ENCODE data around the gene DRP2.

Gene DRP2

GRCh38 chrX:101237041-101237440 lies 17.5 kb downstream of the DRP2 start:
- H3K4me3 ChIP-seq (ENCODE audit: low read length in 2 of 2): no peak overlapping the region
- H3K27me3 ChIP-seq (ENCODE audit: control insufficient read depth in 1 of 2, insufficient read depth in 2 of 2, low read length in 2 of 2): peaks cover 0 to 18% of the 10 kb centered on the region in 2 donors
- H3K9ac ChIP-seq (ENCODE audit: low read length in 2 of 2): no peak overlapping the region
- H3K27ac ChIP-seq (ENCODE audit: low read length): no peak overlapping the region
- H3K36me3 ChIP-seq (ENCODE audit: control insufficient read depth in 2 of 2, insufficient read depth in 2 of 2, low read length in 2 of 2): no peaks in the 10 kb centered on the region
- H3K4me1 ChIP-seq (ENCODE audit: control insufficient read depth, insufficient read depth, low read length): no peaks in the 10 kb centered on the region
- H3K9me3 ChIP-seq (ENCODE audit: control insufficient read depth in 2 of 2, low read length in 2 of 2): no peaks in the 10 kb centered on the region

GRCh38 chrX:101241531-101241930 lies 21.9 kb downstream of the DRP2 start:
- Histone ChIP-seq H3K9me3 (ENCODE audit: control insufficient read depth in 2 of 2, low read length in 2 of 2) (no peaks in the 10 kb centered on the region), H3K4me1 (ENCODE audit: control insufficient read depth, insufficient read depth, low read length) (no peaks in the 10 kb centered on the region), H3K9ac (ENCODE audit: low read length in 2 of 2) (no peak overlapping the region), H3K4me3 (ENCODE audit: low read length in 2 of 2) (no peak overlapping the region), H3K27me3 (ENCODE audit: control insufficient read depth in 1 of 2, insufficient read depth in 2 of 2, low read length in 2 of 2) (peaks cover 0 to 5% of the 10 kb centered on the region in 2 donors), H3K36me3 (ENCODE audit: control insufficient read depth in 2 of 2, insufficient read depth in 2 of 2, low read length in 2 of 2) (no peaks in the 10 kb centered on the region), H3K27ac (ENCODE audit: low read length) (no peak overlapping the region)

DNA sequence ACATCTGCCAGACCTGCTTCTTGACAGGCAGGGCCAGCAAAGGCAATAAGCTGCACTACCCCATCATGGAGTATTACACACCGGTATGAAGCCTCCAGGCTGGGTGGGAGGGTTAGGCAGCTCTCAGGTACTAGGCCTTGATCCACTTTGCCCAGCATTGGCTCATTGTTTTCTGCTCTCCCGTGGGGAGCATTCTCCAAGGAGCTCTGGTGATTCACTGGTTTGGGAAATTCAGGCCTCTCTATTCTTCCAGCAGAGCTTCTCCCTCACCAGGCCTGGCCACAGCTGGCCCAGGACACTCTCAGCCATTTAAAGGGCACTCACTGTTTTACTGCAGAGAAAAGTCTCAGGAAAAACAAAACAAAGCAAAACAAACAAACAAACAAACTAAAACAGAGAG lies 33.0 kb downstream of the DRP2 start:
- Histone ChIP-seq H3K4me1 (ENCODE audit: control insufficient read depth, insufficient read depth, low read length) (no peaks in the 10 kb centered on the region), H3K27me3 (ENCODE audit: control insufficient read depth in 1 of 2, insufficient read depth in 2 of 2, low read length in 2 of 2) (peaks cover 0 to 14% of the 10 kb centered on the region in 2 donors), H3K36me3 (ENCODE audit: control insufficient read depth in 2 of 2, insufficient read depth in 2 of 2, low read length in 2 of 2) (no peaks in the 10 kb centered on the region), H3K4me3 (ENCODE audit: low read length in 2 of 2) (no peak overlapping the region), H3K27ac (ENCODE audit: low read length) (no peak overlapping the region), H3K9me3 (ENCODE audit: control insufficient read depth in 2 of 2, low read length in 2 of 2) (no peaks in the 10 kb centered on the region), H3K9ac (ENCODE audit: low read length in 2 of 2) (no peak overlapping the region)

DNA sequence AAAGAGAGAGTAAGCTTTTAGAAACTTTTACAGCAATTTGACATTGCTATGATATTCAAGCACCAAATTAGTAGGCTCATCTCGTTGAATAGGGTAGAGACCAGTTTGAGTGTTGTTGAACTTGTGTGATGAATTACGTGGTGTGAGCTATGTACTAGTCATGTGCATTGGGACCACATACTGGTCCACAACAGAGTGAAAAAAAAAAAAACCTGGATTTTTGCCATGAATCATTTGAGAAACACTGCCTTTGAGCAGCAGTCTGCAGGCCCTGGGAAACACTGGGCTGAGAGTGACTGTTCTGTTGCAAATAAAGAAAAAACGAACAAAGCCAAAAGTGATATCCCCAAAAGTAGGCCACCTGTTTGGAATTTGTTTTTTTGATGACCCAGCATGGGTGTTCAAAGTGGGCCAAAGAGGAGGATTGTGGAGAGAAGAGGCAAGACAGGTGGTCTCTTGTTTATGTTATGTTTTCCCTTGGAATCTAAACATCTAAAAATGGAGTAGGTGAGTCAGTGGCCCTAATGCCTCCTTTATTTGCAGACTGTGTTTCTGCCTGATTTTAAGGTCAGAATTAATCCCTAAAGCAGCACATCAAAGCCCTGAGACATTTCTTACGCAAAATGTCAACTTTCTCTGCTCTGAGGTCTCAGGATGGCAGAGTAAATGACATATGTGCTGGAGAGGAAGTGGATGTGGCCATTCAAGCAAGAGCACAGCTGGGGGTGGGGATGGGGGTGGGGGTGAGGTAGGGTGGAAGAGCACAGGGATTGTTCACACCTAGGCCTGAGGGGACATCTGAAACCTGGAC lies 38.1 kb downstream of the DRP2 start:
- Histone ChIP-seq H3K27me3 (ENCODE audit: control insufficient read depth in 1 of 2, insufficient read depth in 2 of 2, low read length in 2 of 2) (peaks cover 0 to 19% of the 10 kb centered on the region in 2 donors), H3K4me3 (ENCODE audit: low read length in 2 of 2) (no peak overlapping the region), H3K36me3 (ENCODE audit: control insufficient read depth in 2 of 2, insufficient read depth in 2 of 2, low read length in 2 of 2) (no peaks in the 10 kb centered on the region), H3K4me1 (ENCODE audit: control insufficient read depth, insufficient read depth, low read length) (no peaks in the 10 kb centered on the region), H3K9me3 (ENCODE audit: control insufficient read depth in 2 of 2, low read length in 2 of 2) (no peaks in the 10 kb centered on the region), H3K27ac (ENCODE audit: low read length) (no peak overlapping the region), H3K9ac (ENCODE audit: low read length in 2 of 2) (no peak overlapping the region)

DNA sequence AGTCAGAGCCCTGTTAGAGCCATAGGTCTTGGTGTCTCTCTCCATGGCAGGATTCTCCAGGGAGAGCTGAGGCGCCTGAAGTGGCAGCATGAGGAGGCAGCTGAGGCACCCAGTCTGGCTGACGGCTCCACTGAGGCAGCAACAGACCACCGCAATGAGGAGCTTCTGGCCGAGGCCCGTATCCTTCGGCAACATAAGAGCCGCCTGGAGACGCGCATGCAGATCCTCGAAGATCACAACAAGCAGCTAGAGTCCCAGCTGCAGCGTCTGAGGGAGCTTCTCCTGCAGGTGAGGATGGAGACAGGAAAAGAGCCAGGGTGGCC lies 38.6 kb downstream of the DRP2 start:
- H3K27ac ChIP-seq (ENCODE audit: low read length): no peak overlapping the region
- no peaks in the 10 kb centered on the region for H3K36me3 ChIP-seq (ENCODE audit: control insufficient read depth in 2 of 2, insufficient read depth in 2 of 2, low read length in 2 of 2)
- H3K27me3 ChIP-seq (ENCODE audit: control insufficient read depth in 1 of 2, insufficient read depth in 2 of 2, low read length in 2 of 2): peaks cover 0 to 19% of the 10 kb centered on the region in 2 donors
- no peaks in the 10 kb centered on the region for H3K9me3 ChIP-seq (ENCODE audit: control insufficient read depth in 2 of 2, low read length in 2 of 2)
- no peak overlapping the region for H3K9ac ChIP-seq (ENCODE audit: low read length in 2 of 2)
- H3K4me1 ChIP-seq (ENCODE audit: control insufficient read depth, insufficient read depth, low read length): no peaks in the 10 kb centered on the region
- no peak overlapping the region for H3K4me3 ChIP-seq (ENCODE audit: low read length in 2 of 2)

DNA sequence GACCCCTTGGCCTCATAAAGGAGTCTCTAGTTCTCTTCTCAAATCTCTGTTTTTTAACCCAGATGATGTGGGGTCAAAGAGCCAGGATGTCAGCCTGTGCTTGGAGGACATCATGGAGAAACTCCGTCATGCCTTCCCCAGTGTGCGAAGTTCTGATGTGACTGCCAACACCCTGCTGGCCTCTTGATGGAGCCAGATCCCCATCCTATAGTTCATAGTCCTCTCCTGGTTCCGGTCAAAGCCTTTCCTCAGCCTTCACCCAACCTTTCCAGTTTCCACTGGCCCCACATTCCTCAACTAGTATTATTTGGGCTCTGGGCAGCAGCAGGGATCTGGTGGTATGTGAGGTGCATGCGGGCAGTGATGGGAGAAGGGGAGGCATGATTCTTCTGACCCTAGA lies 40.8 kb downstream of the DRP2 start:
- no peaks in the 10 kb centered on the region for H3K9me3 ChIP-seq (ENCODE audit: control insufficient read depth in 2 of 2, low read length in 2 of 2)
- no peaks in the 10 kb centered on the region for H3K36me3 ChIP-seq (ENCODE audit: control insufficient read depth in 2 of 2, insufficient read depth in 2 of 2, low read length in 2 of 2)
- no peak overlapping the region for H3K4me3 ChIP-seq (ENCODE audit: low read length in 2 of 2)
- H3K27me3 ChIP-seq (ENCODE audit: control insufficient read depth in 1 of 2, insufficient read depth in 2 of 2, low read length in 2 of 2): peaks cover 0 to 12% of the 10 kb centered on the region in 2 donors
- H3K4me1 ChIP-seq (ENCODE audit: control insufficient read depth, insufficient read depth, low read length): no peaks in the 10 kb centered on the region
- no peak overlapping the region for H3K27ac ChIP-seq (ENCODE audit: low read length)
- no peak overlapping the region for H3K9ac ChIP-seq (ENCODE audit: low read length in 2 of 2)

GRCh38 chrX:101262590-101262989 lies 43.0 kb downstream of the DRP2 start:
- Histone ChIP-seq H3K4me1 (ENCODE audit: control insufficient read depth, insufficient read depth, low read length) (no peaks in the 10 kb centered on the region), H3K9ac (ENCODE audit: low read length in 2 of 2) (no peak overlapping the region), H3K9me3 (ENCODE audit: control insufficient read depth in 2 of 2, low read length in 2 of 2) (no peaks in the 10 kb centered on the region), H3K4me3 (ENCODE audit: low read length in 2 of 2) (no peak overlapping the region), H3K27ac (ENCODE audit: low read length) (no peak overlapping the region), H3K36me3 (ENCODE audit: control insufficient read depth in 2 of 2, insufficient read depth in 2 of 2, low read length in 2 of 2) (no peaks in the 10 kb centered on the region), H3K27me3 (ENCODE audit: control insufficient read depth in 1 of 2, insufficient read depth in 2 of 2, low read length in 2 of 2) (peaks cover 0 to 11% of the 10 kb centered on the region in 2 donors)

DNA sequence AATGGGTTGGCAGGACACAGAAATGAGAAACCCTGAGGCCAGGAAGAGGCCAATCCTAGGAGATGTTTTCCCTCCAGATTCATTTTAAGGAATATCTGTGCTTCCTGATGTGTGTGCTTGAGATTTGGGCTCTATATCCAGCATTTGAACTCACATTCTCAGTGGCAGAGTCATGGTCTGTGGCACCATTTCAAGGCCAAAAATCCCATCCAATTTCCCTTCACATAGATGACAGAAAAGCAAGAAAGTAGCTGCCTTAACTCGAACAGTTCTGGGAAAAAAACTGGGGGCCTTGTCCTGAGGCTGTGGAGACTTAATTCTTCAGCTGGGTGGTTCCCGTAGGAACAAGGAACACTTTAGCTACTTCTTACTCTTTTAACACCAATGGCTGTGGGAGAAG lies 44.2 kb downstream of the DRP2 start:
- no peaks in the 10 kb centered on the region for H3K4me1 ChIP-seq (ENCODE audit: control insufficient read depth, insufficient read depth, low read length)

DNA sequence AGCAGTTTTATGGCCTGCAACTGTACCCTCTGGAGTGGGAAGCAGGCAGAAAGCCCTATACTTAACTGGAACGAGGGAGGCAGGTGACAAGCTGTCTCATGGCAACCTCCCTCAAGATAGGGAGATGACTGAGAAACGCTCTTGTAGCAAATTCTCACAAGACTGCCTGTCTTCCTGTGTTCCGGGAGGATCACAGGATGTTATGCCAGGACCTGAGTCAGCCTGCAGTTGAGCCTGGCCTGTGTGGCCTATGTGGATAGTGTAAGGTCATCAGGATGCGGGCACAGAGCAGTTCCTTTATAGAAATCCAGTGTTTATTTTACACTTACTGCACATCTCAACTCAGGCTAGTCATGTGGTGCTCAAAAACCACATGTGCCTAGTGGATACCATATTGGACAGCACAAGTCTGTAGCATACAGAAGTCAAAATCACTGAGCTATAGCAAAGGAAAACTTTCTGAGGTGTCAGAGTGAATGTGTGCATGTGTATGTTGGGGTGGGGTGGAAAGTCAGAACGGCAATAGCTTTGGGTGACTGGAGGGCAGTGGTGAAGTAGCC lies 46.4 kb downstream of the DRP2 start:
- H3K36me3 ChIP-seq (ENCODE audit: control insufficient read depth in 2 of 2, insufficient read depth in 2 of 2, low read length in 2 of 2): no peaks in the 10 kb centered on the region
- no peak overlapping the region for H3K9ac ChIP-seq (ENCODE audit: low read length in 2 of 2)
- H3K27ac ChIP-seq (ENCODE audit: low read length): no peak overlapping the region
- H3K27me3 ChIP-seq (ENCODE audit: control insufficient read depth in 1 of 2, insufficient read depth in 2 of 2, low read length in 2 of 2): peaks cover 0 to 9% of the 10 kb centered on the region in 2 donors
- H3K4me3 ChIP-seq (ENCODE audit: low read length in 2 of 2): no peak overlapping the region
- no peaks in the 10 kb centered on the region for H3K4me1 ChIP-seq (ENCODE audit: control insufficient read depth, insufficient read depth, low read length)
- no peaks in the 10 kb centered on the region for H3K9me3 ChIP-seq (ENCODE audit: control insufficient read depth in 2 of 2, low read length in 2 of 2)

More for the DNA sequence above, 44.2 kb downstream of the DRP2 start:
- H3K9ac ChIP-seq (ENCODE audit: low read length in 2 of 2): no peak overlapping the region
- peaks cover 0 to 11% of the 10 kb centered on the region in 2 donors for H3K27me3 ChIP-seq (ENCODE audit: control insufficient read depth in 1 of 2, insufficient read depth in 2 of 2, low read length in 2 of 2)
- H3K9me3 ChIP-seq (ENCODE audit: control insufficient read depth in 2 of 2, low read length in 2 of 2): no peaks in the 10 kb centered on the region
- no peak overlapping the region for H3K27ac ChIP-seq (ENCODE audit: low read length)
- no peak overlapping the region for H3K4me3 ChIP-seq (ENCODE audit: low read length in 2 of 2)
- no peaks in the 10 kb centered on the region for H3K36me3 ChIP-seq (ENCODE audit: control insufficient read depth in 2 of 2, insufficient read depth in 2 of 2, low read length in 2 of 2)

DNA sequence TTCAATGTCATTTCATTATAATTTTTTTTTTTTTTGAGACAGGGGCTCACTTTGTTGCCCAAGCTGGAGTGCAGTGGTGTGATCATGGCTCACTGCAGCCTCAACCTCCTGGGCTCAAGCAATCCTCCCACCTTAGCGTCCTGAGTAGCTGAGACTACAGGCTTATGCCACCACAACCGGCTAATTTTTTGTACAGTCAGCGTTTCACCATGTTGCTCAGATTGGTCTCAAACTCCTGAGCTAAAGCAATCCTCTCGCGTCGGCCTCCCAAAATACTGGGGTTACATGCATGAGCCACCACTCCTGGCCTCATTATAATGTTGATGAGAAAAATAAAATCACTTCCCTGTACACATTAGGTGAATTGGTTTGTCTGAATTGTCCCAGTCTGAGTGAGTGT lies 54.6 kb downstream of the DRP2 start:
- no peaks in the 10 kb centered on the region for H3K9me3 ChIP-seq (ENCODE audit: control insufficient read depth in 2 of 2, low read length in 2 of 2)
- H3K4me1 ChIP-seq (ENCODE audit: control insufficient read depth, insufficient read depth, low read length): no peaks in the 10 kb centered on the region
- no peaks in the 10 kb centered on the region for H3K27me3 ChIP-seq (ENCODE audit: control insufficient read depth in 1 of 2, insufficient read depth in 2 of 2, low read length in 2 of 2)
- no peak overlapping the region for H3K4me3 ChIP-seq (ENCODE audit: low read length in 2 of 2)
- H3K36me3 ChIP-seq (ENCODE audit: control insufficient read depth in 2 of 2, insufficient read depth in 2 of 2, low read length in 2 of 2): no peaks in the 10 kb centered on the region
- no peak overlapping the region for H3K9ac ChIP-seq (ENCODE audit: low read length in 2 of 2)
- H3K27ac ChIP-seq (ENCODE audit: low read length): no peak overlapping the region

GRCh38 chrX:101276238-101276637 lies 56.7 kb downstream of the DRP2 start:
- no peaks in the 10 kb centered on the region for H3K36me3 ChIP-seq (ENCODE audit: control insufficient read depth in 2 of 2, insufficient read depth in 2 of 2, low read length in 2 of 2)
- no peak overlapping the region for H3K4me3 ChIP-seq (ENCODE audit: low read length in 2 of 2)
- no peaks in the 10 kb centered on the region for H3K9me3 ChIP-seq (ENCODE audit: control insufficient read depth in 2 of 2, low read length in 2 of 2)
- no peaks in the 10 kb centered on the region for H3K27me3 ChIP-seq (ENCODE audit: control insufficient read depth in 1 of 2, insufficient read depth in 2 of 2, low read length in 2 of 2)
- no peak overlapping the region for H3K27ac ChIP-seq (ENCODE audit: low read length)
- H3K4me1 ChIP-seq (ENCODE audit: control insufficient read depth, insufficient read depth, low read length): no peaks in the 10 kb centered on the region
- H3K9ac ChIP-seq (ENCODE audit: low read length in 2 of 2): no peak overlapping the region
